Upper lobe of left lung (tissue), 4 donors: Measurements from ENCODE around the gene FAM174C.

ENCODE experiments used
- POLR2A ChIP-seq, 4 donors: fragments of 450-650 bp; IDR thresholded peaks; one replicate each; pipeline ENCODE4 v1.5.1; 2016 to 2017; ENCODE audit warnings: antibody characterized with exemption in 4 of 4, mild to moderate bottlenecking in 2 of 4
- TF ChIP-seq, protein P1 (sequence below), 6 experiments: fragments of 450-650 bp in 4 of 6; fragments of 200-600 bp in 2 of 6; sonication (generic) in 2 of 6; IDR thresholded peaks; one replicate each; pipeline ENCODE4 v1.5.1; 2016 to 2019; ENCODE audit warnings: antibody characterized with exemption in 6 of 6

DNA sequence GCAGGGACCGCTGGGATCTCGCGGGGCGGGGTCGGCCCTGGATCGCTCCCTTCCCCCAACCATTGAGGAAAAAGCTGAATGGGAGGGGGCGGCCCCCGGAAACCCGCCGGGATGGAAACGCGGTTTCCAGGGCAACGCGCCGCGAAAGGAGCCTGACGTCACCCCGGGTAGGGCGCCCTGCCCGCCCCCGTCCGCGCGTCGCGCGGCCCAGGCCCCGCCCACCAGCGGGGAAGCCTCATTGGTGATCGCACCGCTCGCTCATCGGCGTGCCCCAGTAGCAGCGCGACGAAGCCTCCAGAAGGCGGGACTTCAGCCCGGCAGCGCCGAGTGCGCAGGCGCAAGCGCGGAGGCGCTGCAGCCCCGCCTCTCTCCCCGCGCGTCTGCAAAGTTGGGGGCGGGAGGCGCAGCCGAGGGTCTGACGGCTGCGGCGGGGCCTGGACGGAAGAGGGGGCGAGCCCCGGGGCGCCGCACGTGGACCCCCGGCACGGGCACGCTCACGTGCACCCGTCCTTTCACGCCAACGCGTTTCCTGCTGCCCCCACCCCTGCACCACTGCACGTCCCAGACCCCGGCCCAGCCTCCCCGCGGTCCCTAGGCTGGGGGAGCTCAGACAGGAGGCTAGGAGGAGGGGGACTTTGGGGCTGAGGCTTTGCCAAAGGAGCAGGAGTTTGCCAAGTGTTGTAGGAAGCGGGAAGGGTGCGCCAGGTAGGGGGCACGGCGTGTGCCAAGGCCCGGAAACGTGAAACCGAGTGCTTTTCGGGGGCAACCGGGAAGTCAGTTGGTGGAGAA, 14.4 kb upstream of the FAM174C start:
- TF ChIP-seq, protein P1, sequence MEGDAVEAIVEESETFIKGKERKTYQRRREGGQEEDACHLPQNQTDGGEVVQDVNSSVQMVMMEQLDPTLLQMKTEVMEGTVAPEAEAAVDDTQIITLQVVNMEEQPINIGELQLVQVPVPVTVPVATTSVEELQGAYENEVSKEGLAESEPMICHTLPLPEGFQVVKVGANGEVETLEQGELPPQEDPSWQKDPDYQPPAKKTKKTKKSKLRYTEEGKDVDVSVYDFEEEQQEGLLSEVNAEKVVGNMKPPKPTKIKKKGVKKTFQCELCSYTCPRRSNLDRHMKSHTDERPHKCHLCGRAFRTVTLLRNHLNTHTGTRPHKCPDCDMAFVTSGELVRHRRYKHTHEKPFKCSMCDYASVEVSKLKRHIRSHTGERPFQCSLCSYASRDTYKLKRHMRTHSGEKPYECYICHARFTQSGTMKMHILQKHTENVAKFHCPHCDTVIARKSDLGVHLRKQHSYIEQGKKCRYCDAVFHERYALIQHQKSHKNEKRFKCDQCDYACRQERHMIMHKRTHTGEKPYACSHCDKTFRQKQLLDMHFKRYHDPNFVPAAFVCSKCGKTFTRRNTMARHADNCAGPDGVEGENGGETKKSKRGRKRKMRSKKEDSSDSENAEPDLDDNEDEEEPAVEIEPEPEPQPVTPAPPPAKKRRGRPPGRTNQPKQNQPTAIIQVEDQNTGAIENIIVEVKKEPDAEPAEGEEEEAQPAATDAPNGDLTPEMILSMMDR (IDR thresholded peaks at IDR 0.05), result peak in 1 of 6 experiments; percentile 10
- peak in 3 of 4 donors; percentile 33 to 79 (median 48) for TF ChIP-seq POLR2A (IDR thresholded peaks at IDR 0.05)
